Measurements from ENCODE around the gene DHX32. TPM values are rescaled to one million over a fixed set of nuclear protein-coding genes. Genes with fewer than 3 reads are reported as not detected.

The DHX32 gene
- total and polyA plus RNA-seq, 2 donors (not counting 3 experiments of a cell fraction or from before 2014, with no cell fraction given): 17.1 to 29.6 TPM

GRCh38 chr10:125797994-125798662 is 83.0 kb downstream of the DHX32 start:
- no peaks in the 10 kb centered on the region for H3K4me1 ChIP-seq (ENCODE audit: control insufficient read depth, extremely low read depth, insufficient read depth, low read length)
- H3K27me3 ChIP-seq (ENCODE audit: control insufficient read depth in 2 of 2, insufficient read depth in 2 of 2, low read length in 2 of 2): no peaks in the 10 kb centered on the region
- DNase-seq (ENCODE audit: low read depth, low spot score) (no peak), FAIRE-seq (no peak)
- H3K27ac ChIP-seq (ENCODE audit: insufficient read depth, low read depth, low read length): no peak overlapping the region
- no peak overlapping the region for H3K4me2 ChIP-seq (ENCODE audit: insufficient read depth, low read length)
- H3K9me1 ChIP-seq (replicated peaks; ENCODE audit: control insufficient read depth, extremely low read depth, insufficient read depth, low read length): no peaks in the 10 kb centered on the region
- H3K36me3 ChIP-seq (ENCODE audit: control insufficient read depth in 2 of 2, extremely low read depth in 1 of 2, insufficient read depth in 2 of 2, low read length in 2 of 2): peaks cover 2 to 17% of the 10 kb centered on the region in 2 experiments
- BruUV-seq (replicated peaks): no TSS peak
- no peak for TF ChIP-seq FOS (IDR thresholded peaks at IDR 0.05; ENCODE audit: borderline replicate concordance, insufficient read depth, low read length)
- intact Hi-C loops (cut with micrococcal nuclease) (no loop called here), dilution Hi-C loops (cut with MboI; ENCODE audit: extremely low pct_ligation_motif_present, low sequenced_read_pairs) (no loop called here)
- no peak overlapping the region for H2AFZ ChIP-seq (ENCODE audit: low read depth, low read length)
- CTCF ChIA-PET: no interaction called here
- H3K9me3 ChIP-seq (replicated peaks; ENCODE audit: control insufficient read depth, insufficient read depth, low read length): no peaks in the 10 kb centered on the region
- POLR2A ChIA-PET: no interaction called here
- no peak overlapping the region for H3K9ac ChIP-seq (replicated peaks; ENCODE audit: extremely low read depth, insufficient read depth, low read length)
- H4K20me1 ChIP-seq (replicated peaks; ENCODE audit: control insufficient read depth, extremely low read depth, insufficient read depth, low read length): no peaks in the 10 kb centered on the region
- no peaks in the 10 kb centered on the region for H3K79me2 ChIP-seq (ENCODE audit: control insufficient read depth, insufficient read depth, low read length)
- no peak overlapping the region for H3K4me3 ChIP-seq (replicated peaks in 1 of 3; ENCODE audit: insufficient read depth in 1 of 3, low read depth in 1 of 3, low read length in 3 of 3)

GRCh38 chr10:125797424-125797823 is 83.7 kb downstream of the DHX32 start:
- dilution Hi-C loops (cut with MboI; ENCODE audit: extremely low pct_ligation_motif_present, low sequenced_read_pairs) (no loop called here), intact Hi-C loops (cut with micrococcal nuclease) (no loop called here)
- FAIRE-seq (no peak), DNase-seq (ENCODE audit: low read depth, low spot score) (no peak)
- no peak for TF ChIP-seq POLR2AphosphoS5 (IDR thresholded peaks at IDR 0.05; ENCODE audit: insufficient read depth, low read depth, low read length)
- TF ChIP-seq JUN (IDR thresholded peaks at IDR 0.05; ENCODE audit: borderline replicate concordance, insufficient read depth, insufficient read length, low read depth): no peak
- Histone ChIP-seq H3K4me3 (replicated peaks in 1 of 3; ENCODE audit: insufficient read depth in 1 of 3, low read depth in 1 of 3, low read length in 3 of 3) (no peak overlapping the region), H3K36me3 (ENCODE audit: control insufficient read depth in 2 of 2, extremely low read depth in 1 of 2, insufficient read depth in 2 of 2, low read length in 2 of 2) (peaks cover 2 to 22% of the 10 kb centered on the region in 2 experiments), H3K4me1 (ENCODE audit: control insufficient read depth, extremely low read depth, insufficient read depth, low read length) (no peaks in the 10 kb centered on the region), H3K9ac (replicated peaks; ENCODE audit: extremely low read depth, insufficient read depth, low read length) (no peak overlapping the region), H3K4me2 (ENCODE audit: insufficient read depth, low read length) (no peak overlapping the region), H3K27ac (ENCODE audit: insufficient read depth, low read depth, low read length) (no peak overlapping the region), H3K9me1 (replicated peaks; ENCODE audit: control insufficient read depth, extremely low read depth, insufficient read depth, low read length) (no peaks in the 10 kb centered on the region), H3K27me3 (ENCODE audit: control insufficient read depth in 2 of 2, insufficient read depth in 2 of 2, low read length in 2 of 2) (no peaks in the 10 kb centered on the region), H3K9me3 (replicated peaks; ENCODE audit: control insufficient read depth, insufficient read depth, low read length) (no peaks in the 10 kb centered on the region), H2AFZ (ENCODE audit: low read depth, low read length) (no peak overlapping the region), H3K79me2 (ENCODE audit: control insufficient read depth, insufficient read depth, low read length) (no peaks in the 10 kb centered on the region), H4K20me1 (replicated peaks; ENCODE audit: control insufficient read depth, extremely low read depth, insufficient read depth, low read length) (no peaks in the 10 kb centered on the region)
- CTCF ChIA-PET: no interaction called here
- POLR2A ChIA-PET: no interaction called here
- BruUV-seq (replicated peaks): no TSS peak
